HEK293T (cell line): Measurements from ENCODE around the gene PEX13.

ENCODE experiments used
- ELF4 ChIP-seq: fragments of 450-650 bp; IDR thresholded peaks from 2 replicates; pipeline ENCODE4 v1.6.1; 2017; ENCODE audit warnings: antibody characterized with exemption
- FOXK2 ChIP-seq: fragments of 450-650 bp; IDR thresholded peaks from 2 replicates; pipeline ENCODE4 v1.6.1; 2016; ENCODE audit warnings: mild to moderate bottlenecking
- HDGF ChIP-seq: fragments of 450-650 bp; IDR thresholded peaks from 2 replicates; pipeline ENCODE4 v1.6.1; 2017; ENCODE audit warnings: antibody characterized with exemption, borderline replicate concordance
- NFRKB ChIP-seq: fragments of 450-650 bp; IDR thresholded peaks from 2 replicates; pipeline ENCODE4 v1.6.1; 2016; ENCODE audit warnings: mild to moderate bottlenecking, moderate library complexity
- SP1 ChIP-seq: fragments of 450-650 bp; IDR thresholded peaks from 2 replicates; pipeline ENCODE4 v1.6.1; 2017
- SUZ12 ChIP-seq: fragments of 450-650 bp; IDR thresholded peaks from 2 replicates; pipeline ENCODE4 v1.6.1; 2016; ENCODE audit warnings: mild to moderate bottlenecking
- TARDBP ChIP-seq: fragments of 450-650 bp; IDR thresholded peaks from 2 replicates; pipeline ENCODE4 v1.6.1; 2016
- ZNF384 ChIP-seq: fragments of 450-650 bp; IDR thresholded peaks from 2 replicates; pipeline ENCODE4 v1.6.1; 2016
- TF ChIP-seq, protein P1 (sequence below): fragments of 450-650 bp; IDR thresholded peaks from 2 replicates; pipeline ENCODE4 v1.6.1; 2016

GRCh38 chr2:60976256-60976850 is 41.2 kb upstream of the PEX13 start:
- TF ChIP-seq NFRKB (no peak), FOXK2 (no peak), SUZ12 (no peak), ELF4 (no peak), HDGF (no peak), TARDBP (no peak), ZNF384 (no peak), SP1 (no peak)
- TF ChIP-seq, protein P1, sequence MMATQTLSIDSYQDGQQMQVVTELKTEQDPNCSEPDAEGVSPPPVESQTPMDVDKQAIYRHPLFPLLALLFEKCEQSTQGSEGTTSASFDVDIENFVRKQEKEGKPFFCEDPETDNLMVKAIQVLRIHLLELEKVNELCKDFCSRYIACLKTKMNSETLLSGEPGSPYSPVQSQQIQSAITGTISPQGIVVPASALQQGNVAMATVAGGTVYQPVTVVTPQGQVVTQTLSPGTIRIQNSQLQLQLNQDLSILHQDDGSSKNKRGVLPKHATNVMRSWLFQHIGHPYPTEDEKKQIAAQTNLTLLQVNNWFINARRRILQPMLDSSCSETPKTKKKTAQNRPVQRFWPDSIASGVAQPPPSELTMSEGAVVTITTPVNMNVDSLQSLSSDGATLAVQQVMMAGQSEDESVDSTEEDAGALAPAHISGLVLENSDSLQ = no peak
